ENCODE results near the gene MARS1.

DNA sequence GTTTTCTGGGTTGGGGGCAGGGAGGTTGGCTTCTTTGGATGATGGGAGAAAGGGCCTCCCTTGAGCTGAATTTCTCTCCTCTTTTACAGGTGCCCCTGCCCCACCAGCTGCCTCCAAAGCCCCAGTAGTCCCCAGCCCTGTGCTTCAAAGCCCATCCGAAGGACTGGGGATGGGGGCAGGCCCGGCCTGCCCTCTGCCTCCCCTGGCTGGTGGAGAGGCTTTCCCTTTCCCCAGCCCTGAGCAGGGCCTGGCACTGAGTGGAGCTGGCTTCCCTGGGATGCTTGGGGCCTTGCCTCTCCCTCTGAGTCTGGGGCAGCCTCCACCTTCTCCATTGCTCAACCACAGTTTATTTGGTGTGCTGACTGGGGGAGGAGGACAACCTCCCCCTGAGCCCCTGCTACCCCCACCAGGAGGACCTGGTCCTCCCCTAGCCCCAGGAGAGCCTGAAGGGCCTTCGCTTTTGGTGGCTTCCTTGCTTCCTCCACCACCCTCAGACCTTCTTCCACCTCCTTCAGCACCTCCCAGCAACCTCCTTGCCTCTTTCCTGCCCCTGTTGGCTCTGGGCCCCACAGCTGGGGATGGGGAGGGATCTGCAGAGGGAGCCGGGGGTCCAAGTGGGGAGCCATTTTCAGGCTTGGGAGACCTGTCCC is 38.7 kb downstream of the MARS1 start:
- TF ChIP-seq, protein P1, sequence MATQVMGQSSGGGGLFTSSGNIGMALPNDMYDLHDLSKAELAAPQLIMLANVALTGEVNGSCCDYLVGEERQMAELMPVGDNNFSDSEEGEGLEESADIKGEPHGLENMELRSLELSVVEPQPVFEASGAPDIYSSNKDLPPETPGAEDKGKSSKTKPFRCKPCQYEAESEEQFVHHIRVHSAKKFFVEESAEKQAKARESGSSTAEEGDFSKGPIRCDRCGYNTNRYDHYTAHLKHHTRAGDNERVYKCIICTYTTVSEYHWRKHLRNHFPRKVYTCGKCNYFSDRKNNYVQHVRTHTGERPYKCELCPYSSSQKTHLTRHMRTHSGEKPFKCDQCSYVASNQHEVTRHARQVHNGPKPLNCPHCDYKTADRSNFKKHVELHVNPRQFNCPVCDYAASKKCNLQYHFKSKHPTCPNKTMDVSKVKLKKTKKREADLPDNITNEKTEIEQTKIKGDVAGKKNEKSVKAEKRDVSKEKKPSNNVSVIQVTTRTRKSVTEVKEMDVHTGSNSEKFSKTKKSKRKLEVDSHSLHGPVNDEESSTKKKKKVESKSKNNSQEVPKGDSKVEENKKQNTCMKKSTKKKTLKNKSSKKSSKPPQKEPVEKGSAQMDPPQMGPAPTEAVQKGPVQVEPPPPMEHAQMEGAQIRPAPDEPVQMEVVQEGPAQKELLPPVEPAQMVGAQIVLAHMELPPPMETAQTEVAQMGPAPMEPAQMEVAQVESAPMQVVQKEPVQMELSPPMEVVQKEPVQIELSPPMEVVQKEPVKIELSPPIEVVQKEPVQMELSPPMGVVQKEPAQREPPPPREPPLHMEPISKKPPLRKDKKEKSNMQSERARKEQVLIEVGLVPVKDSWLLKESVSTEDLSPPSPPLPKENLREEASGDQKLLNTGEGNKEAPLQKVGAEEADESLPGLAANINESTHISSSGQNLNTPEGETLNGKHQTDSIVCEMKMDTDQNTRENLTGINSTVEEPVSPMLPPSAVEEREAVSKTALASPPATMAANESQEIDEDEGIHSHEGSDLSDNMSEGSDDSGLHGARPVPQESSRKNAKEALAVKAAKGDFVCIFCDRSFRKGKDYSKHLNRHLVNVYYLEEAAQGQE (IDR thresholded peaks at IDR 0.05; ENCODE audit: insufficient replicate concordance, low read depth): no peak
- TF ChIP-seq, protein P2, sequence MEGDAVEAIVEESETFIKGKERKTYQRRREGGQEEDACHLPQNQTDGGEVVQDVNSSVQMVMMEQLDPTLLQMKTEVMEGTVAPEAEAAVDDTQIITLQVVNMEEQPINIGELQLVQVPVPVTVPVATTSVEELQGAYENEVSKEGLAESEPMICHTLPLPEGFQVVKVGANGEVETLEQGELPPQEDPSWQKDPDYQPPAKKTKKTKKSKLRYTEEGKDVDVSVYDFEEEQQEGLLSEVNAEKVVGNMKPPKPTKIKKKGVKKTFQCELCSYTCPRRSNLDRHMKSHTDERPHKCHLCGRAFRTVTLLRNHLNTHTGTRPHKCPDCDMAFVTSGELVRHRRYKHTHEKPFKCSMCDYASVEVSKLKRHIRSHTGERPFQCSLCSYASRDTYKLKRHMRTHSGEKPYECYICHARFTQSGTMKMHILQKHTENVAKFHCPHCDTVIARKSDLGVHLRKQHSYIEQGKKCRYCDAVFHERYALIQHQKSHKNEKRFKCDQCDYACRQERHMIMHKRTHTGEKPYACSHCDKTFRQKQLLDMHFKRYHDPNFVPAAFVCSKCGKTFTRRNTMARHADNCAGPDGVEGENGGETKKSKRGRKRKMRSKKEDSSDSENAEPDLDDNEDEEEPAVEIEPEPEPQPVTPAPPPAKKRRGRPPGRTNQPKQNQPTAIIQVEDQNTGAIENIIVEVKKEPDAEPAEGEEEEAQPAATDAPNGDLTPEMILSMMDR (IDR thresholded peaks at IDR 0.05; ENCODE audit: insufficient read depth, low read length): no peak

Data from HL-60 (cell line).